Islet of Langerhans (tissue), 1 donor: ENCODE measurements around the gene CISD3.
"Not testable (repeated sequence)": the region's sequence is repeated elsewhere in the genome, so short reads cannot be mapped to it uniquely, and the experiment has no call there.

Source experiments
- FAIRE-seq: peaks from one replicate; lab custom pipeline; 2011; peaks lifted over from hg19 to GRCh38; lab: Jason Lieb, UNC

Gene CISD3

DNA sequence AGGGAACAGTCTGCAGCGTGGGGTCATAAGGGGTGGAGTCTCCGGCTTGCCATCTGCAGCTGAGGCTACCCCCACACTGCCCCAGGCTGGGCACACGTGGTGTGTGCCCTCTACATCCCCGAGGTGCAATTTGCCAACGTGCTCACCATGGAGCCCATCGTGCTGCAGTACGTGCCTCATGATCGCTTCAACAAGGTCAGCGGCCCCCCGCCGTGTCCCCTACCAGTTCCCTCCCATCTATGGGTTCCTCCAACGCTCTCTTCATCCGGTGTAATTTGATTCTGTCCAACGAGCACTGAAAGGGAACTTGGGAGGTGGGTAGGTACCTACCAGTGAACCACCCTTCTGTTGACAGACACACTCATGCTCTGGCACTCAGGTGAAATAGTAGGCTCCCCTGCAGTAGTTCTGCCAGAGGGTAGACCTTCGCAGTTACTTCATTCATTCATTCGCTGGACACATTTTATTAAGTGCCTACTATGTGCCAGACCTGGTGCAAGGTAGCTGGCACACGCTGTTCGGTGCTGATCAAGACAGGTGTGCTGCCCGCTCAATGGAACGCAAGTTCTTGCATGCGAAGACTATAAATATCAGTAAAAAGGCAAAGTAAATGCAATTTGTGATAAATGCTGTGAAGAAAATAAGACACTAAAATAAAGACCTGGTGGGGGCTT lies 22.3 kb upstream of the CISD3 start:
- FAIRE-seq: no peak

GRCh38 chr17:38709104-38709820 lies 20.9 kb upstream of the CISD3 start:
- FAIRE-seq: no peak

DNA sequence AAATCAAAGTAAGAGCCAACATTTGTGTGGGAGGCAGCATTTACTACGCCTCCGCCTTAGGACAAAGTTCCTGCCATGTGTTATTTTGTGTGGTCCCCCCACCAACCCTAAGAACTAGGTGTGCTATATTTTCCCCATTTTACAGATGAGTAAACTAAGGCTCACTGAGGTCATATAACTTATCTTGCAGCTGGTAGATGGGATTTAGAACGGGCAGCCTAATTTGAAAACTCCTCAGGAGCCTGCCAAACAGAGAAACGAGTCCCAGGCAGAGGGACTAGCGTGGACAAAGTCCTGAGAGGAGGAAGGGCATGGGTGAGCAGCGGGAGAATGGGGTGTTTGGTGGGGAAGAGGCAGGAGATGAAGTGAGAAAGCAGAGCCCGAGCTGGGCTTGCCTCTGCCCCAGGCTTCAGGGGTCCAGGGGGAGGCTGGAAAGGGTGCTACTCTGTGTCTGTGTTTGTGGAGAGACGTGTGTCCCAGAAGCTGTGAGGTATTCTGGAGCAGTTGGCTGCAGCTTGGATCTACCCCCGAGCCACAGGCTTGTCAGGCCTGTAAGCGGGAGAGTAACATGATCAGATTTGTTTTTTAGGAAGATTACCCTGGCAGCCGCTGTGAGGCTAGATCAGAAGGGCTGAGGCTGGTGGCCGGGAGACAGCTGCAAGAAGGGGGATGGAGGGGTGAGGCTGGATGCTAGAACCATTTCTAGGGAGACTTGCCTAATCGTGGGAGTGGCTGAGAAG lies 20.1 kb upstream of the CISD3 start:
- no peak for FAIRE-seq

- no peak for FAIRE-seq
Measured at GRCh38 chr17:38710604-38710962, 19.6 kb upstream of the CISD3 start.

GRCh38 chr17:38710985-38711384 lies 19.2 kb upstream of the CISD3 start:
- FAIRE-seq: no peak

- no peak for FAIRE-seq
Measured at GRCh38 chr17:38711792-38712571, 18.2 kb upstream of the CISD3 start.

GRCh38 chr17:38712593-38712992 lies 17.5 kb upstream of the CISD3 start:
- no peak for FAIRE-seq

GRCh38 chr17:38713456-38714075 lies 16.6 kb upstream of the CISD3 start:
- no peak for FAIRE-seq

- FAIRE-seq: no peak
Measured at GRCh38 chr17:38715216-38715943, 14.8 kb upstream of the CISD3 start.

- FAIRE-seq: no peak
Measured at GRCh38 chr17:38716368-38717005, 13.7 kb upstream of the CISD3 start.

DNA sequence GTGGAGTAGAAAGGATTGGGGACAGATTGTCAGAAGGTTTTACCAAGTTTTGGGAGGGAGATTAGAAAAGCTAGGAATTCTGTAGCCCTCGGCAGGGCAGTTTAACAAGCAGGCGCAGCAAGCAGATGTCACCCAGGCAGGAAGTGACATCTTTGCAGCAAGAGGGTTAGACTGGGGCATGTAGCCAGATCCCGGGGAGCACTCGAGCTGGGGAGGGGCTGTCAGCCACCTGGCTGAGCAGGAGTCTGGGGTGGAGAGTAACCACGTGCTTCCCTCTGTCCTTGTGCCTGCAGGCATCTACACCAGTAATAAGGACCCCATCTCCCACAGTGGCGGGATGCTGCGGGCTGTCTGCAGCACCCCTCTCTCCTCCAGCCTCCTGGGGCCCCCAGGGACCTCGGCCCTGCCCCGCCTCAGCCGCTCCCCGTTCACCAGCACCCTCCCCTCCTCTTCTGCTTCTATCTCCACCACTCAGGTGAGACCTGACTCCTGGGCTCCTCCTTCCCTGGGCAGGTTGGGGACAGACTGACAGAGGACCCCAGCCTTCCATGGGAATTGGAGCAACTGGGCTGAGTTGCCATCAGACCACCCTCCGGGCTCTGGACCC lies 12.9 kb upstream of the CISD3 start:
- FAIRE-seq: no peak

GRCh38 chr17:38719289-38719942 lies 10.7 kb upstream of the CISD3 start:
- FAIRE-seq: no peak

- FAIRE-seq: no peak
Measured at GRCh38 chr17:38719943-38720641, 10.0 kb upstream of the CISD3 start.

DNA sequence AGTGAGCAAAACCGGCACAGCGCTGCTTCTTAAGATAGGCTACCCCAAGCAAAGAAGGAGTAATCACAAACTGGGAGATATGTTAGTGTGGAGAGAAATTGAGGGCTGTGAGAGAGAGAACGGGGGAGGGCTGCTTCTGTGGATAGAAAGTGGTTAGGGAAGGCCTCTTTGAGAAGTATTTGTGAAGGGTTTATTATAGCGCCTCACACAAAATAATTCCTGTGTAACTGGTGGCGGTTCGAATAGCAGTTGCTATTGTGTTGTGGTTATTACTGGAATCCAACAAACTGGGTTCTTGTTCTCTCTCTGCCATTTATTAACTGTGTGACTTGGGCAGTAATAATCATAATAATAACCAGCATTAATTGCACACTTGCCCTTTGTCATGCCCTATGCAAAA lies 9.2 kb upstream of the CISD3 start:
- no peak for FAIRE-seq

- no peak for FAIRE-seq
Measured at GRCh38 chr17:38721802-38722201, 8.3 kb upstream of the CISD3 start.

DNA sequence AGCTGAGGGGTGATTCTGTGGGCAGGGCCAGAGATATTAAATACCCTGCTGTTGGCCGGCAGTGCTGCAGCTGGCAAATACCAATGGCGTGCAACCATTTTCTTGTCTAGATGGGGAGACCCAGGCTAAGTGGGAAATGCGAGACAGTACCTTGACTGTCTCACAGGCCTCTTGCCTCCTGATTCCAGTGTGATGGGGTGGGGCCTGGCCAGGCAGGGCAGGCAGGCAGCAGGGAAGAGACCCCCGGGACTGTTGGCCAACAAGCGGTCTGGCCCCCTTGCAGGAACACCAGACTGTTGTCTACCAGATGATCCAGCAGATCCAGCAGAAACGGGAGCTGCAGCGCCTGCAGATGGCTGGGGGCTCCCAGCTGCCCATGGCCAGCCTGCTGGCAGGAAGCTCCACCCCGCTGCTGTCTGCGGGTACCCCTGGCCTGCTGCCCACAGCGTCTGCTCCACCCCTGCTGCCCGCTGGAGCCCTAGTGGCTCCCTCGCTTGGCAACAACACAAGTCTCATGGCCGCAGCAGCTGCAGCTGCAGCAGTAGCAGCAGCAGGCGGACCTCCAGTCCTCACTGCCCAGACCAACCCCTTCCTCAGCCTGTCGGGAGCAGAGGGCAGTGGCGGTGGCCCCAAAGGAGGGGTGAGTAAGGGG lies 5.7 kb upstream of the CISD3 start:
- FAIRE-seq: no peak

GRCh38 chr17:38725066-38725465 lies 5.1 kb upstream of the CISD3 start:
- no peak for FAIRE-seq

GRCh38 chr17:38726145-38726544 lies 4.0 kb upstream of the CISD3 start:
- not testable (repeated sequence) for FAIRE-seq

DNA sequence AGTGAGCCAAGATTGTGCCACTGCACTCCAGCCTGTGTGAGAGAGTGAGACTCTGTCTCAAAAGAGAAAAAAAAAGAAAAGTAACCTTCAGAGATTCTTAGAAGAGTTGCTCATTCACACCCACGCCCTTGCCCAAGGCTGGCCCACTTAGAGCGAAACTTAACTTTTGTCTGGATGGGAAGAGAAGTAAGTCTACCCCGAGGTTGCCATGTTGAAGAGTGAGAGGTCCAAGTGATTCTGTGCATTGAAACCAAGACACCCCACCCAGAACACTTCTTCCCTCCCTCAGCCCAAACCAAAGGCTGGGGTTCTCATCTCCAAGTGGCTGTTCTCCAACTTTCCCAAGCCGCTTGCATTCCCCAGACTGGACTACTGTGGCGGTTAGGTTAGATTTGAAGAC lies 2.4 kb upstream of the CISD3 start:
- FAIRE-seq: no peak
